MM.1S (cell line): Measurements from ENCODE around the gene TXNDC11.

Experiments
- DNase-seq: peaks from one replicate; pipeline ENCODE4 v3.0.0-alpha.2; 2015
- H2AFZ ChIP-seq: fragments of 300-600 bp; sonication (generic); 2 replicates; pipeline ENCODE4 v1.6.0; 2016; ENCODE audit warnings: antibody characterized with exemption, low read length
- H3F3A ChIP-seq: fragments of 300-600 bp; sonication (generic); 2 replicates; pipeline ENCODE4 v1.6.1; 2016; ENCODE audit warnings: mild to moderate bottlenecking, antibody characterized with exemption, low read length, moderate library complexity, mixed read lengths; ENCODE audit not compliant: insufficient read depth
- H3K27ac ChIP-seq: fragments of 300-600 bp; sonication (generic); 2 replicates; pipeline ENCODE4 v1.5.1; 2016; ENCODE audit warnings: mild to moderate bottlenecking, low read length
- H3K27me3 ChIP-seq: fragments of 300-600 bp; sonication (generic); replicated peaks from 2 replicates; pipeline ENCODE4 v1.6.0; 2016; ENCODE audit warnings: low read length; ENCODE audit not compliant: insufficient read depth
- H3K36me3 ChIP-seq: fragments of 300-600 bp; sonication (generic); replicated peaks from 2 replicates; pipeline ENCODE4 v1.6.1; 2016; ENCODE audit warnings: mild to moderate bottlenecking, low read length, mixed read lengths; ENCODE audit not compliant: insufficient read depth
- H3K4me1 ChIP-seq: fragments of 300-600 bp; sonication (generic); 2 replicates; pipeline ENCODE4 v1.6.1; 2016; ENCODE audit warnings: low read length, mixed read lengths
- H3K4me2 ChIP-seq: fragments of 300-600 bp; sonication (generic); 2 replicates; pipeline ENCODE4 v1.6.0; 2016; ENCODE audit warnings: low read depth, low read length
- H3K4me3 ChIP-seq: fragments of 300-600 bp; sonication (generic); 2 replicates; pipeline ENCODE4 v1.5.1; 2016; ENCODE audit warnings: low read length, mixed read lengths
- H3K79me2 ChIP-seq: fragments of 300-600 bp; sonication (generic); 2 replicates; pipeline ENCODE4 v1.6.1; 2016; ENCODE audit warnings: mixed run types, low read length, mixed read lengths
- H3K9ac ChIP-seq: fragments of 300-600 bp; sonication (generic); 2 replicates; pipeline ENCODE4 v1.6.1; 2016; ENCODE audit warnings: low read length, mixed read lengths
- H3K9me2 ChIP-seq: fragments of 300-600 bp; sonication (generic); replicated peaks from 2 replicates; pipeline ENCODE4 v1.6.1; 2016; ENCODE audit warnings: mild to moderate bottlenecking, low read length, mixed read lengths; ENCODE audit not compliant: insufficient read depth
- H3K9me3 ChIP-seq: fragments of 300-600 bp; sonication (generic); replicated peaks from 2 replicates; pipeline ENCODE4 v1.6.1; 2016; ENCODE audit warnings: mild to moderate bottlenecking, low read length, mixed read lengths; ENCODE audit not compliant: insufficient read depth
- H4K20me1 ChIP-seq: fragments of 300-600 bp; sonication (generic); 2 replicates; pipeline ENCODE4 v1.6.1; 2016; ENCODE audit warnings: mild to moderate bottlenecking, low read length, moderate library complexity, mixed read lengths; ENCODE audit not compliant: insufficient read depth
- EZH2 ChIP-seq: fragments of 300-600 bp; sonication (generic); optimal IDR thresholded peaks from 2 replicates; pipeline ENCODE3; 2017; ENCODE audit warnings: low read depth, mild to moderate bottlenecking, antibody characterized with exemption, low read length, mixed read lengths
- EZH2phosphoT487 ChIP-seq: fragments of 300-600 bp; sonication (generic); IDR thresholded peaks from 2 replicates; pipeline ENCODE4 v1.6.1; 2018; ENCODE audit warnings: antibody characterized with exemption, low read length
- TF ChIP-seq, protein P1 (sequence below): fragments of 300-600 bp; sonication (generic); IDR thresholded peaks from 2 replicates; pipeline ENCODE4 v1.5.1; 2016; ENCODE audit warnings: antibody characterized with exemption, low read length, mixed read lengths

The TXNDC11 gene

DNA sequence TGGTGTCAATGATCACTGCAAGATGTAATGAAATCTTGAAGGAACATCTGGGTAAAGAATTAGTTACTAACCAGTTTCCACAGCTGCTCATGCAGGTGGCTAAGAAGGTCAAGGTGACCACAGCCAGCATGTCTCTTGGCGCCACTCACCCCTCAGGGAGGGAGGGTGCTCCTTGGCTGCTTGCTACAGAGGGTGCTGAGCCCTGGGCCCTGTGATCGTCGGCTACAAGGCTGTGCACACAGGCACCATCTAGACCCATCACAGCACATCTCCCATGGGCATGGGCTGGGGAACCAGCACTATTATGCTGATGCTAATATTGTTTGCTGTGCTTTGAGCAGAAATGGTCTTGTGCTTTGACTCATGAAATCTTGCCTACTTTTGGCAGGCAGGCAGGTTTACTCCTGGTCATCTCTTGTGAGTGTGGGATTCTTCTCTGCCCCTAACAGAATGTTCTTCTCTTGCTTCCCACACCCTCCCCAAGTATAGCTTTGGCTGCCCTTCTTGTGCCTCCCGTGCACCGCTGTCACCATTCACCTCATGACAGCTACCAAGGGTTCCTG lies 36.4 kb downstream of the TXNDC11 start:
- H2AFZ ChIP-seq, result no peak overlapping the region
- H3K9me3 ChIP-seq, result no peaks in the 10 kb centered on the region
- peaks cover 24% of the 10 kb centered on the region for H3K36me3 ChIP-seq
- 0 out of 2 replicates have a peak, but pooled peaks cover 5% of the 10 kb centered on the region for H4K20me1 ChIP-seq
- peaks cover 96% of the 10 kb centered on the region for H3F3A ChIP-seq
- peaks cover 89% of the 10 kb centered on the region for H3K4me1 ChIP-seq
- H3K4me2 ChIP-seq, result peak overlapping the region; percentile 20; the same call in 1 of the 2 replicates
- no peak for TF ChIP-seq EZH2
- TF ChIP-seq, protein P1, sequence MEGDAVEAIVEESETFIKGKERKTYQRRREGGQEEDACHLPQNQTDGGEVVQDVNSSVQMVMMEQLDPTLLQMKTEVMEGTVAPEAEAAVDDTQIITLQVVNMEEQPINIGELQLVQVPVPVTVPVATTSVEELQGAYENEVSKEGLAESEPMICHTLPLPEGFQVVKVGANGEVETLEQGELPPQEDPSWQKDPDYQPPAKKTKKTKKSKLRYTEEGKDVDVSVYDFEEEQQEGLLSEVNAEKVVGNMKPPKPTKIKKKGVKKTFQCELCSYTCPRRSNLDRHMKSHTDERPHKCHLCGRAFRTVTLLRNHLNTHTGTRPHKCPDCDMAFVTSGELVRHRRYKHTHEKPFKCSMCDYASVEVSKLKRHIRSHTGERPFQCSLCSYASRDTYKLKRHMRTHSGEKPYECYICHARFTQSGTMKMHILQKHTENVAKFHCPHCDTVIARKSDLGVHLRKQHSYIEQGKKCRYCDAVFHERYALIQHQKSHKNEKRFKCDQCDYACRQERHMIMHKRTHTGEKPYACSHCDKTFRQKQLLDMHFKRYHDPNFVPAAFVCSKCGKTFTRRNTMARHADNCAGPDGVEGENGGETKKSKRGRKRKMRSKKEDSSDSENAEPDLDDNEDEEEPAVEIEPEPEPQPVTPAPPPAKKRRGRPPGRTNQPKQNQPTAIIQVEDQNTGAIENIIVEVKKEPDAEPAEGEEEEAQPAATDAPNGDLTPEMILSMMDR, result no peak
- no peak for TF ChIP-seq EZH2phosphoT487
- peak; percentile 88 for DNase-seq
- peaks cover 98% of the 10 kb centered on the region for H3K79me2 ChIP-seq
- peak overlapping the region; percentile 78 for H3K27ac ChIP-seq
- H3K9ac ChIP-seq, result peak overlapping the region; percentile 9; the same call in 1 of the 2 replicates
- no peaks in the 10 kb centered on the region for H3K9me2 ChIP-seq
- H3K4me3 ChIP-seq, result no peak overlapping the region
- H3K27me3 ChIP-seq, result no peaks in the 10 kb centered on the region

DNA sequence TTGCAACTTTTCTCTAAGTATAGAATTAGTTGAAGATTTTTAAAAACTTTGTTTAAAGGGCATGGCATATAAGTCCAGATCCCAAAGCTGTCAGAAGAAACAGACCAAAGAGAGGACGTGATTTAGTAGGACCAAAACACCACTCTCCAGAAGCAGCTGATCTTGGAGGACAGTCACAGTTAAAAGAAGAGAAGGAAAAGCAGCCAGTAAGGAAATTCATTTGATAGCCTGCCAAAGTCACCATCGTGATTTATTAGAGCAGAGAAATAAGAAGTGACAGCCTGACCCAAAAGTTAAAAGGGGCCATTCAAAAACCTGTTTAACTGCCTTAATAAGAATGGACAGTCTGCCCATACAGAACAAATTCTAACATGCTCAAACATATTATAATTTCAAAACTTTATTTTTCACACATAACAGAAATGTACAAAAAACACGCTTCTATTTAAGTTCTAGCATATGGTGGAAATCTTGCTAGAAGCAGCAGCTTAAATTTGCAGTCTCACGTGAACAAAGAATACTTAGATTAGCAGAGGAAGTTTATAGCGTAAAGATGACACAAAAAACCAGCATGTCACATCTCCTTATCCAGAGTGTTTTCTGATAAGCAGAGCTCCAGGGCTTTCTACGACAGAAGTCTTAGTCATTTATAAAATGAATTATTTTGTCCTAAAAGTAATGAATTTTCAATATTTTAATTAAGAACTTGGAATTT lies 37.2 kb downstream of the TXNDC11 start:
- no peaks in the 10 kb centered on the region for H4K20me1 ChIP-seq
- H3K4me1 ChIP-seq, result peaks cover 88% of the 10 kb centered on the region
- no peaks in the 10 kb centered on the region for H3K27me3 ChIP-seq
- H3K27ac ChIP-seq, result peak overlapping the region; percentile 78
- no peaks in the 10 kb centered on the region for H3K9me3 ChIP-seq
- H2AFZ ChIP-seq, result no peak overlapping the region
- peaks cover 22% of the 10 kb centered on the region for H3K36me3 ChIP-seq
- H3K9ac ChIP-seq, result peak overlapping the region; percentile 9; the same call in 1 of the 2 replicates
- peaks cover 96% of the 10 kb centered on the region for H3F3A ChIP-seq
- no peak overlapping the region for H3K4me3 ChIP-seq
- no peak for DNase-seq
- H3K9me2 ChIP-seq, result no peaks in the 10 kb centered on the region
- H3K79me2 ChIP-seq, result peaks cover 98% of the 10 kb centered on the region
- TF ChIP-seq, protein P1, result no peak
- TF ChIP-seq EZH2 (no peak), EZH2phosphoT487 (no peak)
- H3K4me2 ChIP-seq, result peak overlapping the region; percentile 20; the same call in 1 of the 2 replicates

DNA sequence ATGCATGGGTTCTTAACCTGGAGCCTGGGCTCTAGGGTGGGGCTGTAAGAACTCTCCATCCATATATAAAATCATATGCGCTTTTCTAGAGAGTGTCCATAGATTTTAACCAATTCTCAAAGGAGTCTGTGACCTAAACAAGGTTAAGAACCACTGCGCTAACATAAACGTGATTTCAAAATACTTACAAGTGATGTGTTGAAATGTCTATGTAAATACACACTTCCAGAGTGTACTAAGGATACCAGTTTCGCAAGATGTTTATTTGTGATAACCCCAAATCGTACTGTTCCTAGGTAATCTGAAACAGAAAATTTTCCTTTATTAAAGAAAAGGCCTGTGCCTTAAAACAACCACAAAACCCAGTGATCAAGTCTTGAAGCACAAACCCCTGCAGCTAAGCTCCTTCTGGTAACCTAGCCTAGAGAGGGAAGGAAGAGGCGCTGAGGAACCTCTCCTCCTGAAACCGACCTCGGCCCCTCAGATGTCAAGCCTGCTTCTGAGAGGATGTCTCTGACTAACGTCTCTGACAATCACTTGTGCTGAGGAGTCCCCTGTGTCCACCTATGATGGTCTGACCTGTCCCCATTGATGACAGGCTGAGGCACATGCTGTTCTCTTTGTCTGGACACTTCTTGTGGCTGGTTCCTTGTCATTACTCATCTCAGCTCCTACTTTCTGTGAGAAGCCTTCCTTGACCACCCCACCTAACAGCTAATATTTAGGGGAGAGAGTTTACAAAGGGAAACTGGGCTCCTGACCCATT lies 42.2 kb downstream of the TXNDC11 start:
- H3K27ac ChIP-seq, result peak overlapping the region; percentile 67; the same call in 1 of the 2 replicates
- H3K9ac ChIP-seq, result 0 out of 2 replicates have a peak overlapping the region, but pooled peaks have one; percentile 11
- TF ChIP-seq EZH2phosphoT487 (no peak), EZH2 (no peak)
- TF ChIP-seq, protein P1, result no peak
- DNase-seq, result no peak
- peaks cover 92% of the 10 kb centered on the region for H3K4me1 ChIP-seq
- H3K27me3 ChIP-seq, result no peaks in the 10 kb centered on the region
- no peaks in the 10 kb centered on the region for H3K9me3 ChIP-seq
- H2AFZ ChIP-seq, result no peak overlapping the region
- peaks cover 4% of the 10 kb centered on the region; the same call in 1 of the 2 replicates for H4K20me1 ChIP-seq
- H3F3A ChIP-seq, result peaks cover 100% of the 10 kb centered on the region
- H3K4me2 ChIP-seq, result peak overlapping the region; percentile 11; the same call in 1 of the 2 replicates
- peaks cover 100% of the 10 kb centered on the region for H3K79me2 ChIP-seq
- H3K36me3 ChIP-seq, result peaks cover 61% of the 10 kb centered on the region
- no peak overlapping the region for H3K4me3 ChIP-seq
- no peaks in the 10 kb centered on the region for H3K9me2 ChIP-seq
